Endothelial cell of umbilical vein (primary cell): ENCODE data around the gene AGBL4. TPM values are rescaled to one million over a fixed set of nuclear protein-coding genes. Genes with fewer than 3 reads are reported as not detected.

ENCODE experiments used
- BruUV-seq: library from RNA; stranded (reverse); fragments of 400-500 nt; replicated peaks from 2 replicates; lab custom pipeline; 2021; lab: Mats Ljungman, UMichigan
- CTCF ChIA-PET: fragments of 300-600, 350-600 bp; sonication (Branson Sonifier 250); formaldehyde crosslinking; loops from one replicate; lab custom pipeline; 2021; ENCODE audit warnings: antibody characterized with exemption, inconsistent platforms; lab: Charles Lee
- POLR2A ChIA-PET: fragments of 300-600, 350-600 bp; sonication (Branson Sonifier 250); formaldehyde crosslinking; loops from one replicate; lab custom pipeline; 2021; ENCODE audit warnings: antibody characterized with exemption, inconsistent platforms; lab: Charles Lee
- DNase-seq: peaks from one replicate; pipeline ENCODE4 v3.0.0-alpha.2; 2011; ENCODE audit warnings: low read depth, low spot score
- FAIRE-seq: peaks from 2 replicates; lab custom pipeline; 2011; peaks lifted over from hg19 to GRCh38; lab: Jason Lieb, UNC
- H2AFZ ChIP-seq: 2 replicates; pipeline ENCODE4 v1.6.0; 2012; ENCODE audit warnings: low read depth, low read length, control low read depth, inconsistent platforms
- H3K27ac ChIP-seq: 2 replicates; pipeline ENCODE4 v1.5.1; 2011; ENCODE audit warnings: low read depth, mild to moderate bottlenecking, control low read depth, low read length, moderate library complexity; ENCODE audit not compliant: insufficient read depth
- H3K27me3 ChIP-seq, 2 experiments: 2 replicates each; pipeline versions ENCODE4 v1.6.0 to v1.6.1; 2011; ENCODE audit warnings: low read length in 2 of 2, mixed read lengths in 1 of 2; ENCODE audit not compliant: control insufficient read depth in 2 of 2, insufficient read depth in 2 of 2
- H3K36me3 ChIP-seq, 2 experiments: 2 replicates in 1 of 2; 3 replicates in 1 of 2; pipeline ENCODE4 v1.5.1; 2011; ENCODE audit warnings: low read length in 2 of 2, mild to moderate bottlenecking in 1 of 2, moderate library complexity in 1 of 2; ENCODE audit not compliant: control insufficient read depth in 2 of 2, insufficient read depth in 2 of 2; ENCODE audit errors: extremely low read depth in 1 of 2
- H3K4me1 ChIP-seq: 3 replicates; pipeline ENCODE4 v1.5.1; 2011; ENCODE audit warnings: mild to moderate bottlenecking, low read length; ENCODE audit not compliant: control insufficient read depth, insufficient read depth; ENCODE audit errors: extremely low read depth
- H3K4me2 ChIP-seq: 2 replicates; pipeline ENCODE4 v1.6.1; 2011; ENCODE audit warnings: low read length, control low read depth, mixed read lengths; ENCODE audit not compliant: insufficient read depth
- H3K4me3 ChIP-seq, 3 experiments: fragments of 200-600 bp in 1 of 3; sonication (generic), shearing (Covaris generic) in 1 of 3; replicated peaks in 1 of 3; 2 replicates each; pipeline ENCODE4 v1.5.1; 2011 to 2016; ENCODE audit warnings: control low read depth in 3 of 3, low read length in 3 of 3, mild to moderate bottlenecking in 2 of 3, inconsistent platforms in 1 of 3, low read depth in 1 of 3, moderate library complexity in 1 of 3; ENCODE audit not compliant: insufficient read depth in 1 of 3
- H3K79me2 ChIP-seq: 2 replicates; pipeline ENCODE4 v1.6.0; 2012; ENCODE audit warnings: low read length, inconsistent platforms; ENCODE audit not compliant: control insufficient read depth, insufficient read depth
- H3K9ac ChIP-seq: replicated peaks from 2 replicates; pipeline ENCODE3; 2011; ENCODE audit warnings: low read length, control low read depth; ENCODE audit not compliant: insufficient read depth; ENCODE audit errors: extremely low read depth
- H3K9me1 ChIP-seq: replicated peaks from 3 replicates; pipeline ENCODE4 v1.6.0; 2011; ENCODE audit warnings: mild to moderate bottlenecking, low read length; ENCODE audit not compliant: control insufficient read depth, insufficient read depth; ENCODE audit errors: extremely low read depth
- H3K9me3 ChIP-seq: replicated peaks from 2 replicates; pipeline ENCODE4 v1.5.1; 2012; ENCODE audit warnings: low read length, inconsistent platforms; ENCODE audit not compliant: control insufficient read depth, insufficient read depth
- H4K20me1 ChIP-seq: replicated peaks from 2 replicates; pipeline ENCODE3; 2011; ENCODE audit warnings: mild to moderate bottlenecking, low read length; ENCODE audit not compliant: control insufficient read depth, insufficient read depth; ENCODE audit errors: extremely low read depth
- CTCF ChIP-seq, 2 donors: IDR thresholded peaks; 1 replicate in 1 of 2; 2 replicates in 1 of 2; pipeline ENCODE4 v1.5.1; 2011; ENCODE audit warnings: low read length in 2 of 2, mild to moderate bottlenecking in 2 of 2, moderate library complexity in 2 of 2, control low read depth in 1 of 2, inconsistent platforms in 1 of 2, low read depth in 1 of 2; ENCODE audit not compliant: insufficient read depth in 1 of 2; ENCODE audit errors: extremely low read depth in 1 of 2
- EZH2 ChIP-seq: IDR thresholded peaks from 2 replicates; pipeline ENCODE4 v1.6.1; 2012; ENCODE audit warnings: borderline replicate concordance, low read depth, mild to moderate bottlenecking, moderate library complexity, low read length, inconsistent platforms; ENCODE audit not compliant: severe bottlenecking
- FOS ChIP-seq: IDR thresholded peaks from 2 replicates; pipeline ENCODE4 v1.6.1; 2011; ENCODE audit warnings: mild to moderate bottlenecking, low read length, moderate library complexity, borderline replicate concordance; ENCODE audit not compliant: insufficient read depth
- GATA2 ChIP-seq: IDR thresholded peaks from 2 replicates; pipeline ENCODE4 v1.7.0; 2011; ENCODE audit warnings: low read depth, mild to moderate bottlenecking, moderate library complexity, mixed read lengths, low read length; ENCODE audit not compliant: insufficient read length, insufficient read depth
- JUN ChIP-seq: IDR thresholded peaks from 2 replicates; pipeline ENCODE4 v1.6.1; 2011; ENCODE audit warnings: borderline replicate concordance, low read depth; ENCODE audit not compliant: insufficient read length, insufficient read depth
- MAX ChIP-seq: IDR thresholded peaks from 2 replicates; pipeline ENCODE4 v1.6.1; 2011; ENCODE audit not compliant: insufficient read depth, insufficient read length
- MYC ChIP-seq: IDR thresholded peaks from one replicate; pipeline ENCODE4 v1.6.1; 2011; ENCODE audit warnings: mild to moderate bottlenecking, low read depth, low read length
- POLR2A ChIP-seq: IDR thresholded peaks from 2 replicates; pipeline ENCODE4 v1.6.1; 2012; ENCODE audit warnings: low read depth, mild to moderate bottlenecking, control low read depth, low read length
- POLR2AphosphoS5 ChIP-seq: IDR thresholded peaks from 2 replicates; pipeline ENCODE4 v1.6.1; 2012; ENCODE audit warnings: low read depth, mild to moderate bottlenecking, control low read depth, low read length, moderate library complexity; ENCODE audit not compliant: insufficient read depth
- dilution Hi-C: fragments of 300-500 bp; cut with MboI; formaldehyde crosslinking; loops from one replicate; pipeline ENCODE4 v1.15.0; 2019; ENCODE audit warnings: low sequenced_read_pairs; ENCODE audit not compliant: extremely low pct_ligation_motif_present
- intact Hi-C: fragments of 100-400 bp; cut with micrococcal nuclease; formaldehyde crosslinking; loops from one replicate; pipeline ENCODE4 v1.10.0; 2022
- polyA plus RNA-seq, 4 experiments: library from polyadenylated mRNA; depleted of rRNA in 3 of 4; stranded (reverse) in 3 of 4; unstranded in 1 of 4; fragments of >200 nt; gene quantifications; 2 replicates each; pipeline versions ENCODE4 v1.2.1 to v1.2.3, GENCODE V29; 2011 to 2012; ENCODE audit warnings: missing spikeins in 1 of 4
- total RNA-seq: library from RNA; stranded (reverse); gene quantifications from 2 replicates; pipeline ENCODE4 v1.2.3, GENCODE V29; 2021

The AGBL4 gene
- total and polyA plus RNA-seq, 2 donors (not counting 3 experiments of a cell fraction or from before 2014, with no cell fraction given), result not detected

GRCh38 chr1:48563021-48563420, 1460.7 kb downstream of the AGBL4 start:
- dilution Hi-C loops, result no loop called here
- Histone ChIP-seq H3K27ac (no peak overlapping the region), H2AFZ (no peak overlapping the region), H3K27me3 (no peaks in the 10 kb centered on the region), H3K9me1 (no peaks in the 10 kb centered on the region), H4K20me1 (no peaks in the 10 kb centered on the region), H3K79me2 (no peaks in the 10 kb centered on the region), H3K4me1 (no peaks in the 10 kb centered on the region), H3K4me3 (no peak overlapping the region), H3K4me2 (no peak overlapping the region), H3K36me3 (no peaks in the 10 kb centered on the region), H3K9me3 (no peaks in the 10 kb centered on the region), H3K9ac (no peak overlapping the region)
- intact Hi-C loops, result no loop called here
- ChIA-PET CTCF (no interaction called here), POLR2A (no interaction called here)
- no peak for DNase-seq
- no TSS peak for BruUV-seq
- TF ChIP-seq MYC, result no peak
- no peak for TF ChIP-seq CTCF (IDR thresholded peaks at IDR 0.05; ENCODE audit: extremely low read depth in 1 of 2, insufficient read depth in 1 of 2, low read depth in 1 of 2, low read length in 2 of 2)
- TF ChIP-seq JUN, result no peak
- no peak for TF ChIP-seq FOS
- TF ChIP-seq EZH2, result no peak
- TF ChIP-seq MAX, result no peak
- TF ChIP-seq GATA2, result no peak
- no peak for TF ChIP-seq POLR2A
- no peak for TF ChIP-seq POLR2AphosphoS5
- FAIRE-seq, result no peak
